Measurements from ENCODE around the gene COPZ1.
"Not testable (repeated sequence)": the region's sequence is repeated elsewhere in the genome, so short reads cannot be mapped to it uniquely, and the experiment has no call there.

The COPZ1 gene, protein sequence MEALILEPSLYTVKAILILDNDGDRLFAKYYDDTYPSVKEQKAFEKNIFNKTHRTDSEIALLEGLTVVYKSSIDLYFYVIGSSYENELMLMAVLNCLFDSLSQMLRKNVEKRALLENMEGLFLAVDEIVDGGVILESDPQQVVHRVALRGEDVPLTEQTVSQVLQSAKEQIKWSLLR
- total RNA-seq: 47.2 to 57.9 (median 56.7) reads per million in 3 donors

DNA sequence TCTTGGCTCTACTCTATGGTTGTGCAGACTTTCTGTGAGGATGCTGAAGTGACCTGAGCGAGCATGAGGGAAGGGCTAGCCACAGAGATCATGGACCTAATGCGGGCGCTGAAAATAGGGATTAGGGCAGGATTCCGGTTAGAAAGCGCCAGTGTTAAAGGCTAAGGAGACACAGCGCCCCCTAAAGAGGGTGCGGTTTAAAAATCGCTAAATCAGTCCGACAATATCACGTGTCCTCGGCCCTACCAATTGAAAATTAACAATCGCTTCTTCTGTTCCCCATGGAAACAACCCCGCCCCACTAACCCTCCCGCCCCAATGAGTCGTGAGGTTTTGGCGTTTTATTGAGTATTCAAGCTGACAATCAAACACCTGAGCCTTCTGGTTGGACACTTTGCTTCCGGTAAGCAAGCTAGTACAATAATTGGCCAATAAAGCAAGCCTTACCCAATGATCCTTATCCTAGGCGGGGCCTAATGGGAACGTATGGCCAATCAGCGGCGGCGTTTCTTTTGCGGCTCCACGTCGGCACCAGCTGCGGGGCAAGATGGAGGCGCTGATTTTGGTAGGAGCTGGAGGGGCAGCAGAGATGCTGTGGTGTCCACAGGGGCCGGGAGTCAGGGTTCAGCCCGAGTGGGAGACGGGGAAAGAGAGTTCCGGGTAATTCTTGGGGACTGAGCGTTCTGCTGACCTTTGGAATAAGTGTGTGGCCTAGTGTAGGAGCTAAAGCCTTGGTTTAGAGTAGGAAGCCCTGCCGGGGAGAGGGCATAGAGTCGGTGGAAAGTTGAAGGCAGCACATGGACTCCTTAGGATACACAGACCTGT, at the start of gene COPZ1:
TSS of gene COPZ1 (plus strand) at position 515 of the 825 bp plus-strand sequence. CDS start at position 548, 33 bp downstream.
- Histone ChIP-seq H3K4me3 (ENCODE audit: insufficient read depth, low read depth, low read length, poor library complexity, severe bottlenecking) (peak within 1 kb of the TSS; percentile 78), H3K27me3 (replicated peaks; ENCODE audit: control insufficient read depth, insufficient read depth, low read length, poor library complexity, severe bottlenecking) (no peaks in the 10 kb centered on the region), H3K36me3 (ENCODE audit: control insufficient read depth, insufficient read depth, low read length) (no peaks in the 10 kb centered on the region), H3K9me3 (ENCODE audit: control insufficient read depth, low read length) (no peaks in the 10 kb centered on the region), H3K4me1 (ENCODE audit: control insufficient read depth, insufficient read depth, low read length, poor library complexity, severe bottlenecking) (peaks cover 14% of the 10 kb centered on the region), H3K27ac (ENCODE audit: insufficient read depth, low read length, poor library complexity, severe bottlenecking) (peak within 1 kb of the TSS; percentile 79)
- DNase-seq: peak; percentile 88 to 94 (median 92)

DNA sequence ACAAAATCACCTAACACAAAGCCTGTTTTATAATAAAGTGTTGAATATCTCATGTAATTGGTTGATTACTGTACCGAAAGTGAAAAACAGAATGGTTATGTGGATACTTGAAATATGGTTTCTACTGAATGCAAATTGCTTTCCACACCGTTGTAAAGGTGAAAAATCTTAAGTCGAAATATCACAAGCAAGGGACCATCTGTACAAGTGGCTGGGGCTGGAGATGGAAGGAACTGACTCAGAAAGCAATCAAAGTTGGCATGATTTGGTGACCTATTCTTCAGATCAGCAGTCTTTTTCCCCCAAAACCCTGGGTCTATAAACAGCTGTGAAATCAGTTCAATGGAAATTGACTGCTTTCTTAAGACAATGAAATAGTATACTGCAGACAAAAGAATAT, 48.6 kb upstream of the COPZ1 start:
- peaks cover 17% of the 10 kb centered on the region for H3K4me1 ChIP-seq (ENCODE audit: control insufficient read depth, insufficient read depth, low read length, poor library complexity, severe bottlenecking)
- H3K27ac ChIP-seq (ENCODE audit: insufficient read depth, low read length, poor library complexity, severe bottlenecking): no peak overlapping the region

DNA sequence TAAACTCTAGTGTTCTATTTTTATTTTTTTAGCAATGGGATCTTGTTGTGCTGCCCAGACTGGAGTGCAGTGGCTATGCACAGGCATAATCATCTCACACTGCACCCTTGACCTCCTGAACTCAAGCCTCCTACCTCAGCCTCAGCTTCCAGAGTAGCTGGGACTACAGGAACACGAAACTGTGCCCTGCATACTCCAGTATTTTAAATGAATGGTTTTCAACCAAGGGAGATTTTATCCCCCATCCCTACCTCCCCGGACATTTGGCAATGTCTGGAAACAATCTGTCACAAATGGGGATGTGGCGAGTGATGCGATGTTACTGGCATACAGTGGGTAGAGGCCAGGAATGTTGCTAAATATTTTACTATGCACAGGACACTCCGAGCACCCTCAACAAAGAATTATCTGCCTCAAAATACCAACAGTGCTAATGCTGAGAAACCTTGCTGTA, 47.1 kb upstream of the COPZ1 start:
- H3K4me3 ChIP-seq (ENCODE audit: insufficient read depth, low read depth, low read length, poor library complexity, severe bottlenecking): no peak overlapping the region

More for the DNA sequence above, 48.6 kb upstream of the COPZ1 start:
- Histone ChIP-seq H3K9me3 (ENCODE audit: control insufficient read depth, low read length) (no peaks in the 10 kb centered on the region), H3K4me3 (ENCODE audit: insufficient read depth, low read depth, low read length, poor library complexity, severe bottlenecking) (no peak overlapping the region), H3K36me3 (ENCODE audit: control insufficient read depth, insufficient read depth, low read length) (peaks cover 10% of the 10 kb centered on the region), H3K27me3 (replicated peaks; ENCODE audit: control insufficient read depth, insufficient read depth, low read length, poor library complexity, severe bottlenecking) (no peaks in the 10 kb centered on the region)
- no peak for DNase-seq

DNA sequence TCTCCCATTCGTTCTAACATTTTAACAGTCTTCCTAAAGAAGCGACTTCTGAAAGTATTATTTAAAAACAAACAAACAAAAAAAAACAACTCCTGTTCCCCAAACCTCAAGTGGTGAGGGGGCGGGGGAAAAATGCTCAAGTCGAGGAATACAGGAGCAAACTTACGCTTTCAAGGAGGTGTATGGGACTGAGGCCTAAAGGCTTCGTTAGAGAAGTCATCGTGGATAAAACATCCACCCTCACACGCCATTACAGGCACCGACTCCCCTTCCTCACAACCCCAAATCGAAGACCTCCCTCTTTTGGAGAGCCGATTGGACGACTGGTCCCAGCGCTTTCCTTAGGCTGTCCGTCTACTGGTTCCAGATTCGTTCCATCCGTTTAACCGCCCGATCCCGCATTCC, 45.7 kb upstream of the COPZ1 start:
- H3K27ac ChIP-seq (ENCODE audit: insufficient read depth, low read length, poor library complexity, severe bottlenecking): peak overlapping the region; percentile 96
- no peaks in the 10 kb centered on the region for H3K27me3 ChIP-seq (replicated peaks; ENCODE audit: control insufficient read depth, insufficient read depth, low read length, poor library complexity, severe bottlenecking)
- peaks cover 29% of the 10 kb centered on the region for H3K36me3 ChIP-seq (ENCODE audit: control insufficient read depth, insufficient read depth, low read length)
- H3K4me3 ChIP-seq (ENCODE audit: insufficient read depth, low read depth, low read length, poor library complexity, severe bottlenecking): peak overlapping the region; percentile 85
- H3K9me3 ChIP-seq (ENCODE audit: control insufficient read depth, low read length): no peaks in the 10 kb centered on the region
- peaks cover 42% of the 10 kb centered on the region for H3K4me1 ChIP-seq (ENCODE audit: control insufficient read depth, insufficient read depth, low read length, poor library complexity, severe bottlenecking)
- no peak for DNase-seq

More for the DNA sequence above, 47.1 kb upstream of the COPZ1 start:
- peaks cover 25% of the 10 kb centered on the region for H3K36me3 ChIP-seq (ENCODE audit: control insufficient read depth, insufficient read depth, low read length)
- H3K27ac ChIP-seq (ENCODE audit: insufficient read depth, low read length, poor library complexity, severe bottlenecking): peak overlapping the region; percentile 96
- H3K27me3 ChIP-seq (replicated peaks; ENCODE audit: control insufficient read depth, insufficient read depth, low read length, poor library complexity, severe bottlenecking): no peaks in the 10 kb centered on the region
- no peak for DNase-seq
- no peaks in the 10 kb centered on the region for H3K9me3 ChIP-seq (ENCODE audit: control insufficient read depth, low read length)
- peaks cover 31% of the 10 kb centered on the region for H3K4me1 ChIP-seq (ENCODE audit: control insufficient read depth, insufficient read depth, low read length, poor library complexity, severe bottlenecking)

DNA sequence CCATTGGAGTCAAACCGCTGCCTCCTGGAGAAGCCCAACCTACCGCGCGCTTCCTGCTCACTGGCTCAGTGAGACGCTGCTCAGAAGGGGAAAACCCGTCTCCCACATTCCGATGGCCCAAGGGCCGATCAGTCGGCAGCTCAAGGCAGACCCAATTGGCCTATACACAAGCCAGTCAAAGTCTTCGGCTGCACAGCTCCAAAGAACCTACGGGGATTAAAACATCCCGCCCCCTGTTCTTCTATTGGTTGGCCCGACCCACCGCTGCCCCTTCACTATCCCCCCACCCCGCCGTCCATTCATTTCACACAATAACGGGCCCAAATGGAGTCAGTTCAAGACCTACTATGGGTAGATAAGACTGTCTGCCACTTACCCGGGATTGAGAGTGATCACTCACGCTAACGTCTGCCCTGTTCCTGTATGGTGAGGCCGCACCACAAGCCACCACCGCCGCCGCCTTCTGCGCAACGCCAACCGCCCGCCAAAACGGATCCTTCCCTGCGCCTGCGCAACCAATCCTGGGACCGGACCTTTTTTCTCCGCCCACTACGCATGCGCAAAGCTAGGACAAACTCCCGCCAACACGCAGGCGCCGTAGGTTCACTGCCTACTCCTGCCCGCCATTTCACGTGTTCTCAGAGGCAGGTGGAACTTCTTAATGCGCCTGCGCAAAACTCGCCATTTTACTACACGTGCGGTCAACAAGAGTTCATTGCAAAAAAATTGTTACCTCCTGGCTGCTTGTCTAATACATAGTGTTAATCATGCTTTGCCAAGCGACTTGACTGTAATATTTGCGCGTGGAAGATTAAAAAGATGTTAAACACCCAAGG, 45.1 kb upstream of the COPZ1 start, which contains the start of gene CBX5:
TSS of gene CBX5 (minus strand) at position 491 of the 836 bp plus-strand sequence. CDS start 22,472 bp downstream, outside the sequence.
- peak within 1 kb of the TSS; percentile 85 for H3K4me3 ChIP-seq (ENCODE audit: insufficient read depth, low read depth, low read length, poor library complexity, severe bottlenecking)
- peaks cover 42% of the 10 kb centered on the region for H3K4me1 ChIP-seq (ENCODE audit: control insufficient read depth, insufficient read depth, low read length, poor library complexity, severe bottlenecking)

DNA sequence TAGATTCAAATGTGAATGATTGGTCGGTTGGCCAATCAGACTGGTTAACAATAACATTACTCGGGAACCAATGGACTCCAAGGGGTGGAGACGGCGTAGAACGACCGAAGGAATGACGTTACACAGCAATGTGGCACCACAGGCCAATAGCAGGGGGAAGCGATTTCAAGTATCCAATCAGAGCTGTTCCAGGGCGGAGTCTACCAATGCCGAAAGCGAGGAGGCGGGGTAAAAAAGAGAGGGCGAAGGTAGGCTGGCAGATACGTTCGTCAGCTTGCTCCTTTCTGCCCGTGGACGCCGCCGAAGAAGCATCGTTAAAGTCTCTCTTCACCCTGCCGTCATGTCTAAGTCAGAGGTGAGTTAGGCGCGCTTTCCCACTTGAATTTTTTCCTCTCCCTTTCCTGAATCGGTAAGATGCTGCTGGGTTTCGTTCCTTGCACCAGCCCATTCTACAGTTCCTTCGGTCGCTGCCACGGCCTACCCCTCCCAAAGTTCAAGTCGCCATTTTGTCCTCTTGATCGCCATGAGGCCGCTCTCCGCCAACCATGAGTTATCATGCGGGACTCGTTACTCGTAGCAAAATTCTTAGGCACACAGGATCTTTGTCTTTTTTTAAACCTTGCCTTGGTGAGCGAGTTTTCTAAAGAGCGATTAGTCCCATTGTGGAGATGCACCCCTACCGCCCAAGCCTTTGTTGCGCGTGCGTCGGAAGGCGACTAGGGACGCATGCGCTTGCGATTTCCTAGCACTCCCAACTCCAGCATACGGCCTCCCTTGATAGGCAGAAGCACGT, 44.3 kb upstream of the COPZ1 start, which contains the start of gene HNRNPA1:
TSS of gene HNRNPA1 (plus strand) at position 259 of the 793 bp plus-strand sequence. CDS start at position 341, 82 bp downstream.
- H3K9me3 ChIP-seq (ENCODE audit: control insufficient read depth, low read length): no peaks in the 10 kb centered on the region
- no peaks in the 10 kb centered on the region for H3K27me3 ChIP-seq (replicated peaks; ENCODE audit: control insufficient read depth, insufficient read depth, low read length, poor library complexity, severe bottlenecking)
- H3K4me3 ChIP-seq (ENCODE audit: insufficient read depth, low read depth, low read length, poor library complexity, severe bottlenecking): peak within 1 kb of the TSS; percentile 85
- H3K4me1 ChIP-seq (ENCODE audit: control insufficient read depth, insufficient read depth, low read length, poor library complexity, severe bottlenecking): peaks cover 46% of the 10 kb centered on the region
- H3K36me3 ChIP-seq (ENCODE audit: control insufficient read depth, insufficient read depth, low read length): peaks cover 39% of the 10 kb centered on the region
- DNase-seq: peak; percentile 94 to 96 (median 95)
- H3K27ac ChIP-seq (ENCODE audit: insufficient read depth, low read length, poor library complexity, severe bottlenecking): peak within 1 kb of the TSS; percentile 96

More for the DNA sequence above, 45.1 kb upstream of the COPZ1 start, which contains the start of gene CBX5:
- no peaks in the 10 kb centered on the region for H3K9me3 ChIP-seq (ENCODE audit: control insufficient read depth, low read length)
- peak; percentile 99 to 100 (median 100) for DNase-seq
- peaks cover 32% of the 10 kb centered on the region for H3K36me3 ChIP-seq (ENCODE audit: control insufficient read depth, insufficient read depth, low read length)
- no peaks in the 10 kb centered on the region for H3K27me3 ChIP-seq (replicated peaks; ENCODE audit: control insufficient read depth, insufficient read depth, low read length, poor library complexity, severe bottlenecking)
- H3K27ac ChIP-seq (ENCODE audit: insufficient read depth, low read length, poor library complexity, severe bottlenecking): peak within 1 kb of the TSS; percentile 96

DNA sequence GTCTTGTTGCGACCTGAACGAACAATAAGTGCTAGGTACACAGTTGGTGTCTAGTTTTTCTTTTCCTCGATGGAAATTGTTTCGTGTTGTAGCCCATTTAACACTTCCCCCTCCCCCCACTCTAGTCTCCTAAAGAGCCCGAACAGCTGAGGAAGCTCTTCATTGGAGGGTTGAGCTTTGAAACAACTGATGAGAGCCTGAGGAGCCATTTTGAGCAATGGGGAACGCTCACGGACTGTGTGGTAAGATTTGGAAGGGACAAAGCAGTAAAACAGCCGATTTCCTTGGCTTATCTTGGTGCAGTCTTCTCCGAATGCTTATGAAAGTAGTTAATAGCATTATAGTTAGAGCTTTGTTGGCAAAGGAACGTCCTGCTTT, 43.7 kb upstream of the COPZ1 start:
- peak overlapping the region; percentile 96 for H3K27ac ChIP-seq (ENCODE audit: insufficient read depth, low read length, poor library complexity, severe bottlenecking)
- H3K4me3 ChIP-seq (ENCODE audit: insufficient read depth, low read depth, low read length, poor library complexity, severe bottlenecking): peak overlapping the region; percentile 85
- not testable (repeated sequence) for H3K27me3 ChIP-seq (replicated peaks; ENCODE audit: control insufficient read depth, insufficient read depth, low read length, poor library complexity, severe bottlenecking); H3K9me3 ChIP-seq (ENCODE audit: control insufficient read depth, low read length); DNase-seq
- H3K36me3 ChIP-seq (ENCODE audit: control insufficient read depth, insufficient read depth, low read length): peaks cover 45% of the 10 kb centered on the region
- peaks cover 46% of the 10 kb centered on the region for H3K4me1 ChIP-seq (ENCODE audit: control insufficient read depth, insufficient read depth, low read length, poor library complexity, severe bottlenecking)

DNA sequence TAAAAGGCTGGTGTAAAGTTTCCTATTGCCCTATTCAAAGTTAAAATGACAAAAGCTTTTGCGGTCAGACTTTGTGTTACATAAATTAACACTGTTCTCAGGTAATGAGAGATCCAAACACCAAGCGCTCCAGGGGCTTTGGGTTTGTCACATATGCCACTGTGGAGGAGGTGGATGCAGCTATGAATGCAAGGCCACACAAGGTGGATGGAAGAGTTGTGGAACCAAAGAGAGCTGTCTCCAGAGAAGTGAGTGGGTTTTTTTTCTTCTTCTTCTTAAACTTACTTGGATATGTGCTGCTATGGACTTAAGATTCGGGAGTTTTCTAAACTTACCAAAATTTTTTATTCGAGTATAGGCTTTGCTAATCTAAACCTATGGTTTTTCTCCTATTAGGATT, 43.2 kb upstream of the COPZ1 start:
- H3K4me3 ChIP-seq (ENCODE audit: insufficient read depth, low read depth, low read length, poor library complexity, severe bottlenecking): peak overlapping the region; percentile 85
- peaks cover 46% of the 10 kb centered on the region for H3K4me1 ChIP-seq (ENCODE audit: control insufficient read depth, insufficient read depth, low read length, poor library complexity, severe bottlenecking)
- peaks cover 50% of the 10 kb centered on the region for H3K36me3 ChIP-seq (ENCODE audit: control insufficient read depth, insufficient read depth, low read length)

More for the DNA sequence above, 43.2 kb upstream of the COPZ1 start:
- not testable (repeated sequence) for H3K9me3 ChIP-seq (ENCODE audit: control insufficient read depth, low read length); H3K27me3 ChIP-seq (replicated peaks; ENCODE audit: control insufficient read depth, insufficient read depth, low read length, poor library complexity, severe bottlenecking); DNase-seq
- H3K27ac ChIP-seq (ENCODE audit: insufficient read depth, low read length, poor library complexity, severe bottlenecking): peak overlapping the region; percentile 96
